Type B pancreatic cell (in vitro differentiated cells): Measurements from ENCODE around the gene MALSU1. TPM values are rescaled to one million over a fixed set of nuclear protein-coding genes. Genes with fewer than 3 reads are reported as not detected.

ENCODE experiments used
- DNase-seq: peaks from one replicate; pipeline ENCODE4 v3.0.0; 2021; ENCODE audit warnings: mixed read lengths; ENCODE audit not compliant: unreplicated experiment; ENCODE audit errors: extremely low spot score
- H3K27ac Mint-ChIP-seq: 2 replicates; pipeline ENCODE4 v1.8.0; 2021; ENCODE audit warnings: mild to moderate bottlenecking, mixed read lengths
- H3K27me3 Mint-ChIP-seq: 2 replicates; pipeline ENCODE4 v1.8.0; 2021; ENCODE audit warnings: mixed read lengths
- H3K36me3 Mint-ChIP-seq: 2 replicates; pipeline ENCODE4 v1.8.0; 2021; ENCODE audit warnings: mixed read lengths
- H3K4me1 Mint-ChIP-seq: one replicate; pipeline ENCODE4 v1.8.0; 2021; ENCODE audit warnings: mixed read lengths; ENCODE audit not compliant: unreplicated experiment
- H3K4me3 Mint-ChIP-seq: 2 replicates; pipeline ENCODE4 v1.8.0; 2021; ENCODE audit warnings: mild to moderate bottlenecking, mixed read lengths
- H3K9me3 Mint-ChIP-seq: 2 replicates; pipeline ENCODE4 v1.8.0; 2021; ENCODE audit warnings: mixed read lengths
- CTCF ChIP-seq: fragments of 200-600 bp; sonication (generic); conservative IDR thresholded peaks from 2 replicates; pipeline ENCODE4 v1.5.0; 2021; ENCODE audit warnings: antibody characterized with exemption, mild to moderate bottlenecking
- total RNA-seq: library from RNA; stranded (reverse); gene quantifications from 2 replicates; pipeline ENCODE4 v1.2.1, GENCODE V29; 2021; ENCODE audit warnings: low replicate concordance

MALSU1 gene
- total RNA-seq, 1 donor from 2014 or later, result 50.5 TPM

DNA sequence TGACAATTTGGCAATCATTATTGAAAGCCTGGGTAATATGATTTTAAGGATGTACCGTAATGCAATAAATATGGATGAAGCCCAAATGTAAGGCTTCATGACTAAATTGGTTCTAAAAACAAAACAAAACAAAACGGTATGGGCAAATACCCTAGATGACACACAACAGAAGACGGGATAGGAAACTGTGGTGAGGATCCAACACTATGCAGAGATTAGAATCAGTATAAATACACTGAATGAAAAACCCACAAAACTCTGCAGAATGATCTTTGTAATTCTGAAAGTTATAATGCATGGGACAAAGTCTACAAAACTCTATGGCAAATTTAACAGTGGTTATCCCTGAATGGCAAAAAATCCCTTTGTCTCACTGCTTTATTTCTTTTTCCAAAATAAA lies 57.6 kb downstream of the MALSU1 start:
- no peak for DNase-seq
- Mint-ChIP-seq H3K4me3 (no peak overlapping the region), H3K27me3 (no peaks in the 10 kb centered on the region), H3K36me3 (peaks cover 19% of the 10 kb centered on the region), H3K27ac (no peak overlapping the region), H3K9me3 (no peaks in the 10 kb centered on the region), H3K4me1 (peaks cover 23% of the 10 kb centered on the region)
- no peak for TF ChIP-seq CTCF

GRCh38 chr7:23357190-23358093 lies 58.3 kb downstream of the MALSU1 start:
- DNase-seq, result no peak
- H3K36me3 Mint-ChIP-seq, result peaks cover 18% of the 10 kb centered on the region
- peak overlapping the region; percentile 49 for H3K4me3 Mint-ChIP-seq
- peak; percentile 66 for TF ChIP-seq CTCF
- H3K9me3 Mint-ChIP-seq, result no peaks in the 10 kb centered on the region
- H3K27me3 Mint-ChIP-seq, result no peaks in the 10 kb centered on the region
- H3K27ac Mint-ChIP-seq, result peak overlapping the region; percentile 70
- H3K4me1 Mint-ChIP-seq, result peaks cover 20% of the 10 kb centered on the region

GRCh38 chr7:23358152-23358674 lies 59.1 kb downstream of the MALSU1 start:
- H3K27me3 Mint-ChIP-seq, result no peaks in the 10 kb centered on the region
- no peaks in the 10 kb centered on the region for H3K9me3 Mint-ChIP-seq
- no peak for TF ChIP-seq CTCF
- peaks cover 16% of the 10 kb centered on the region for H3K36me3 Mint-ChIP-seq
- DNase-seq, result no peak
- peaks cover 16% of the 10 kb centered on the region for H3K4me1 Mint-ChIP-seq
- no peak overlapping the region for H3K4me3 Mint-ChIP-seq
- peak overlapping the region; percentile 18 for H3K27ac Mint-ChIP-seq

Other genes with a start within 250 kb of the MALSU1 start
- gene KLHL7, start 193.6 kb upstream of the MALSU1 start, total RNA-seq, result 34.0 and 44.3 TPM in 2 replicates
- 22.3 and 38.4 TPM in 2 replicates for gene NUP42, start 117.3 kb upstream of the MALSU1 start, total RNA-seq
- gene GPNMB, start 52.6 kb upstream of the MALSU1 start, total RNA-seq, result 7.0 and 13.3 TPM in 2 replicates
- 99.3 and 107 TPM in 2 replicates for gene IGF2BP3, start 171.2 kb downstream of the MALSU1 start, total RNA-seq
- 97.9 and 116 TPM in 2 replicates for gene TRA2A, start 232.6 kb downstream of the MALSU1 start, total RNA-seq